Measurements from ENCODE around the gene AGPAT2.

Gene AGPAT2

GRCh38 chr9:136659861-136660784, 27.1 kb downstream of the AGPAT2 start:
- DNase-seq = no peak

GRCh38 chr9:136658849-136659535, 28.3 kb downstream of the AGPAT2 start:
- DNase-seq = no peak

- DNase-seq = no peak
Measured at GRCh38 chr9:136657974-136658848, 29.0 kb downstream of the AGPAT2 start.

GRCh38 chr9:136656795-136657611, 30.3 kb downstream of the AGPAT2 start:
- no peak for DNase-seq

GRCh38 chr9:136656183-136656738, 31.0 kb downstream of the AGPAT2 start:
- DNase-seq = no peak

GRCh38 chr9:136655536-136656182, 31.6 kb downstream of the AGPAT2 start:
- no peak for DNase-seq

- no peak for DNase-seq
Measured at GRCh38 chr9:136654820-136655535, 32.3 kb downstream of the AGPAT2 start.

GRCh38 chr9:136653323-136654079, 33.8 kb downstream of the AGPAT2 start:
- DNase-seq = no peak

- DNase-seq = no peak
Measured at GRCh38 chr9:136651860-136652259, 35.4 kb downstream of the AGPAT2 start.

GRCh38 chr9:136650648-136651047, 36.6 kb downstream of the AGPAT2 start:
- DNase-seq = no peak

GRCh38 chr9:136650021-136650420, 37.2 kb downstream of the AGPAT2 start:
- DNase-seq = no peak

- DNase-seq = no peak
Measured at GRCh38 chr9:136648751-136649150, 38.5 kb downstream of the AGPAT2 start.

GRCh38 chr9:136646827-136647711, 40.2 kb downstream of the AGPAT2 start:
- no peak for DNase-seq

GRCh38 chr9:136645903-136646754, 41.1 kb downstream of the AGPAT2 start:
- no peak for DNase-seq

- DNase-seq = no peak
Measured at GRCh38 chr9:136645352-136645902, 41.8 kb downstream of the AGPAT2 start.

GRCh38 chr9:136644593-136645351, 42.5 kb downstream of the AGPAT2 start:
- no peak for DNase-seq

GRCh38 chr9:136644343-136644592, 43.0 kb downstream of the AGPAT2 start:
- DNase-seq = peak; percentile 40

Measured in NCI-H1694 treated with DMSO at 0.1 percent for 48 hours (cell line).